HL-60 (cell line): ENCODE measurements around the gene NCBP3.
"Not testable (repeated sequence)": the region's sequence is repeated elsewhere in the genome, so short reads cannot be mapped to it uniquely, and the experiment has no call there.

Source experiments
- DNase-seq, 2 experiments: peaks; one replicate each; pipeline ENCODE4 v3.0.0-alpha.2; 2010 to 2020; ENCODE audit warnings: low read depth in 1 of 2, low spot score in 1 of 2
- H3K27ac ChIP-seq: fragments of 250-450 bp; sonication (Bioruptor Pico); replicated peaks from 2 replicates; pipeline ENCODE4 v1.5.1; 2020; ENCODE audit warnings: mild to moderate bottlenecking, moderate library complexity
- H3K27me3 ChIP-seq: fragments of 250-450 bp; sonication (Bioruptor Pico); 2 replicates; pipeline ENCODE4 v1.5.1; 2021; ENCODE audit warnings: mild to moderate bottlenecking, moderate library complexity; ENCODE audit not compliant: insufficient read depth, poor library complexity, severe bottlenecking
- H3K4me3 ChIP-seq: replicated peaks from 2 replicates; pipeline ENCODE4 v1.5.1; 2011; ENCODE audit warnings: mild to moderate bottlenecking, control low read depth, low read length; ENCODE audit not compliant: insufficient read depth
- GABPA ChIP-seq: IDR thresholded peaks from 2 replicates; pipeline ENCODE4 v1.6.1; 2012; ENCODE audit warnings: low read depth
- POLR2AphosphoS5 ChIP-seq: IDR thresholded peaks from 2 replicates; pipeline ENCODE4 v1.6.1; 2012; ENCODE audit warnings: low read depth
- SPI1 ChIP-seq: IDR thresholded peaks from 2 replicates; pipeline ENCODE4 v1.6.1; 2012; ENCODE audit warnings: low read depth, mild to moderate bottlenecking, borderline replicate concordance
- TF ChIP-seq, protein P1 (sequence below): IDR thresholded peaks from one replicate; pipeline ENCODE4 v1.5.1; 2011; ENCODE audit warnings: low read length, control low read depth, inconsistent platforms; ENCODE audit not compliant: insufficient read depth
- TF ChIP-seq, protein P2 (sequence below): IDR thresholded peaks from 2 replicates; pipeline ENCODE4 v1.6.1; 2012; ENCODE audit warnings: low read depth; ENCODE audit not compliant: insufficient replicate concordance

The NCBP3 gene

DNA sequence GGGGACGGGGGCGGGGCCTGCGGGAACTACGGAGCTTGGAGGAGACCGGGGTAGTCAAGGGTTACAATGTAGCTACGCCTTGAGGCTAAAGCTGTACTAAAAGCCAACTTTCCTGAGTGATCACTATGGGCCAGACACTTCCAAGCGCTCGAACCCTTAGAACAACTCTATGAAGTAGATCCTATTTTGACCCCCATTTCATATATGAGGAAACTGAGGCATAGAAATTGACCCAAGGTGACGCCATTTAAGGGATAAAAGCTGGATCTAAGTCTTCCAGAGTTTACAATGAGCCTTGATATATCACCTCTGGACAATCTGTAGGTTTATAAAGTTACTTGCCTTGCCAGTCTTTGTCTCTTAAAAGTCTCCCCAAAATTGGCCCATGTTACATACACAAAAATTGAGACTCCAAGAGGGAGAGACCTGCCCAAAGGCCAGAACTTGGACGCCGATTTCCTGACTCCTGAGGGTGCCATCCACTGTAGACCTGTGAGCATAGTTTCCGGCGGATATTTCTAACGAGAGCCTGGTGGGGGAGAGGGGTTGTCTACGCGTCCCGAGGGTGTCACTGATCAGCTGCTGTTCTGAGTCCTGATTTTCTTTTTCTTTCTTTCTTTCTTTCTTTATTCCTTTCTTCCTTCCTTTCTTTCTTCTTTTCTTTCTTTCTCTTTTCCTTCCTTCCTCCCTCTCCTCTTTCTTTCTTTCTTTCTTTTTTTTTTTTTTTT, 555 bp upstream of the NCBP3 start:
- Histone ChIP-seq H3K27me3 (no peaks in the 10 kb centered on the region), H3K27ac (0 out of 2 replicates have a peak overlapping the region, but pooled peaks have one; percentile 28), H3K4me3 (no peak overlapping the region)
- TF ChIP-seq GABPA: no peak
- TF ChIP-seq SPI1: no peak
- no peak for TF ChIP-seq POLR2AphosphoS5
- TF ChIP-seq, protein P1, sequence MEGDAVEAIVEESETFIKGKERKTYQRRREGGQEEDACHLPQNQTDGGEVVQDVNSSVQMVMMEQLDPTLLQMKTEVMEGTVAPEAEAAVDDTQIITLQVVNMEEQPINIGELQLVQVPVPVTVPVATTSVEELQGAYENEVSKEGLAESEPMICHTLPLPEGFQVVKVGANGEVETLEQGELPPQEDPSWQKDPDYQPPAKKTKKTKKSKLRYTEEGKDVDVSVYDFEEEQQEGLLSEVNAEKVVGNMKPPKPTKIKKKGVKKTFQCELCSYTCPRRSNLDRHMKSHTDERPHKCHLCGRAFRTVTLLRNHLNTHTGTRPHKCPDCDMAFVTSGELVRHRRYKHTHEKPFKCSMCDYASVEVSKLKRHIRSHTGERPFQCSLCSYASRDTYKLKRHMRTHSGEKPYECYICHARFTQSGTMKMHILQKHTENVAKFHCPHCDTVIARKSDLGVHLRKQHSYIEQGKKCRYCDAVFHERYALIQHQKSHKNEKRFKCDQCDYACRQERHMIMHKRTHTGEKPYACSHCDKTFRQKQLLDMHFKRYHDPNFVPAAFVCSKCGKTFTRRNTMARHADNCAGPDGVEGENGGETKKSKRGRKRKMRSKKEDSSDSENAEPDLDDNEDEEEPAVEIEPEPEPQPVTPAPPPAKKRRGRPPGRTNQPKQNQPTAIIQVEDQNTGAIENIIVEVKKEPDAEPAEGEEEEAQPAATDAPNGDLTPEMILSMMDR: no peak
- TF ChIP-seq, protein P2, sequence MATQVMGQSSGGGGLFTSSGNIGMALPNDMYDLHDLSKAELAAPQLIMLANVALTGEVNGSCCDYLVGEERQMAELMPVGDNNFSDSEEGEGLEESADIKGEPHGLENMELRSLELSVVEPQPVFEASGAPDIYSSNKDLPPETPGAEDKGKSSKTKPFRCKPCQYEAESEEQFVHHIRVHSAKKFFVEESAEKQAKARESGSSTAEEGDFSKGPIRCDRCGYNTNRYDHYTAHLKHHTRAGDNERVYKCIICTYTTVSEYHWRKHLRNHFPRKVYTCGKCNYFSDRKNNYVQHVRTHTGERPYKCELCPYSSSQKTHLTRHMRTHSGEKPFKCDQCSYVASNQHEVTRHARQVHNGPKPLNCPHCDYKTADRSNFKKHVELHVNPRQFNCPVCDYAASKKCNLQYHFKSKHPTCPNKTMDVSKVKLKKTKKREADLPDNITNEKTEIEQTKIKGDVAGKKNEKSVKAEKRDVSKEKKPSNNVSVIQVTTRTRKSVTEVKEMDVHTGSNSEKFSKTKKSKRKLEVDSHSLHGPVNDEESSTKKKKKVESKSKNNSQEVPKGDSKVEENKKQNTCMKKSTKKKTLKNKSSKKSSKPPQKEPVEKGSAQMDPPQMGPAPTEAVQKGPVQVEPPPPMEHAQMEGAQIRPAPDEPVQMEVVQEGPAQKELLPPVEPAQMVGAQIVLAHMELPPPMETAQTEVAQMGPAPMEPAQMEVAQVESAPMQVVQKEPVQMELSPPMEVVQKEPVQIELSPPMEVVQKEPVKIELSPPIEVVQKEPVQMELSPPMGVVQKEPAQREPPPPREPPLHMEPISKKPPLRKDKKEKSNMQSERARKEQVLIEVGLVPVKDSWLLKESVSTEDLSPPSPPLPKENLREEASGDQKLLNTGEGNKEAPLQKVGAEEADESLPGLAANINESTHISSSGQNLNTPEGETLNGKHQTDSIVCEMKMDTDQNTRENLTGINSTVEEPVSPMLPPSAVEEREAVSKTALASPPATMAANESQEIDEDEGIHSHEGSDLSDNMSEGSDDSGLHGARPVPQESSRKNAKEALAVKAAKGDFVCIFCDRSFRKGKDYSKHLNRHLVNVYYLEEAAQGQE: no peak
- no peak for DNase-seq

DNA sequence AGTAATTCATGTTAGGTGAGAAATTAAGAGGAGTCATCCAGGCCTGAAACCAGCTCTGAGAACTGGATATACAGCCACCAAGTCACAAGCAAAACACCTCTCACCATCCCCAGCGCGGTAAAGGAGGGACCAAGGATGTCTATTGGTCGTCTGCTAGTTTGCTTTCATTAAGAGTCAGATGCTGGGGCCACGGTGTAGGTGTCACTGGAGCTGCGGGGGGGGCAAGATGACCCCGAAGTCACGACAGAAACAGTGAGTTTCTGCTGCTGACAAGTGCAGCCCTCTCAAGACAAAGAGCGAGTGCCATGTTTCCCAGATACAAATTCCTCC, 790 bp downstream of the NCBP3 start:
- H3K4me3 ChIP-seq: peak overlapping the region; percentile 77
- H3K27ac ChIP-seq: peak overlapping the region; percentile 90
- TF ChIP-seq, protein P1: no peak
- TF ChIP-seq, protein P2: no peak
- no peak for TF ChIP-seq GABPA
- TF ChIP-seq SPI1: no peak
- no peak for TF ChIP-seq POLR2AphosphoS5
- H3K27me3 ChIP-seq: no peaks in the 10 kb centered on the region
- DNase-seq: no peak

DNA sequence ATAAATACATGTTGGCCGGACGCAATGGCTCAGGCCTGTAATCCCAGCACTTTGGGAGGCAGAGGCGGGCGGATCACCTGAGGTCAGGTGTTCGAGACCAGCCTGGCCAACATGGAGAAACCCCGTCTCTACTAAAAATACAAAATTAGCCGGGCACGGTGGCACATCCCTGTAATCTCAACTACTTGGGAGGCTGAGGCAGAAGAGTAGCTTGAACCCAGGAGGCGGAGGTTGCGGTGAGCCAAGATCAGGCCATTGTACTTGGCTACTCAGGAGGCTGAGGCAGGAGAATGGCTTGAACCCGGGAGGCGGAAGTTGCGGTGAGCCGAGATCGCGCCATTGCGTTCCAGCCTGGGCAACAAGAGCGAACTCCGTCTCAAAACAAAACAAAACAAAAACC, 1.5 kb downstream of the NCBP3 start:
- H3K27me3 ChIP-seq, DNase-seq, H3K27ac ChIP-seq: not testable (repeated sequence)
- H3K4me3 ChIP-seq: peak overlapping the region; percentile 77; the same call in 1 of the 2 replicates

DNA sequence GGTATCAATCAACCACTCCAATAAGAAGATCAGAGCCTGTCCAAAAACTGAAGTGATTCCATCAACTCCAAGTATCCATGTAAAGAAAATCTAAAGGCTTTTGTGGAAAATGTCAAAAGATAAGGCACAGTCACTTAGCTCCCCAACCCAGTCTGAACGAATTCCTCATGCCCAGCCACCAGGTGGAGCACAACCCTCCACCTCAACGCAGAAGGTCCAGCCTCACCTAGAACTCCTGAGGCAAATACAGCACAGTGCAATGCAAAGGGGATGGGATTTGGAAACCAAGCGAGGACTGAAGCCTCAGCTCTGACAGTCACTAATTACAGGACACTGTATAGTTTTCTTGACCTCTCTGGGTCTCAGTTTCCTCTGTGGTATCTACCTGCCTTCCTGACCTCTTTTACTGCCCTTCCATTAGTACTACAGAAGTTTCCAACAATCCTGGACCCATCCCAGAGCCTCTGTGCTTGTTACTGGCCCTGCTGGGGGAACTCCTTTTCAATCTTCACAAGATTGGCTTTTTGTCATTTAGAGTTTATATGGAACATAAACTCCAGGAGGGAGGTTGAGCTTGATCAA, 2.0 kb downstream of the NCBP3 start:
- no peaks in the 10 kb centered on the region for H3K27me3 ChIP-seq
- H3K4me3 ChIP-seq: no peak overlapping the region
- H3K27ac ChIP-seq: 0 out of 2 replicates have a peak overlapping the region, but pooled peaks have one; percentile 1
- TF ChIP-seq GABPA: no peak
- TF ChIP-seq, protein P1: peak; percentile 5
- TF ChIP-seq, protein P2: no peak
- peak in 1 of 2 experiments; percentile 48 for DNase-seq
